Endothelial cell of hepatic sinusoid (primary cell): ENCODE data around the gene VPS39.

ENCODE experiments used
- in situ Hi-C: cut with HindIII; loops from 2 replicates; pipeline ENCODE4 v1.10.0; 2017; ENCODE audit warnings: low sequenced_read_pairs

Gene VPS39

GRCh38 chr15:42199126-42199525, 9.0 kb downstream of the VPS39 start:
- in situ Hi-C loops = no loop called here

GRCh38 chr15:42198516-42198915, 9.6 kb downstream of the VPS39 start:
- in situ Hi-C loops = no loop called here

DNA sequence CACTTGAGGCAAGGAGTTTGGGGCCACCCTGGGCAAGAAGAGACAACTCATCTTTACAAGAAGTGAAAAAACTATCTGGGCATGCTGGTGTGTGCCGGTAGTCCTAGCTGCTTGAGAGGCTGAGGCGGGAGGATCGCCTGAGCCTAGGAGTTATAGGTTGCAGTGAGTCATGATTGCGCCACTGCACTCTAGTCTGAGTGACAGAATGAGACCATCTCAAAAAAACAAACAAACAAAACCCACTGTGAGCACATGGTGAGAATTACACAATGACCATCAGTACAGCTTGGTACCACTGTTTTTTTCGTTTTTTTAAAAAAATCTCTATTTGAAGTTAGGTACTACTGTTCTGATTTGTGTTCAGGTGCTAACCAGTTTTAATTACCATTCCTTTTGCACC, 13.6 kb downstream of the VPS39 start:
- in situ Hi-C loops = no loop called here

DNA sequence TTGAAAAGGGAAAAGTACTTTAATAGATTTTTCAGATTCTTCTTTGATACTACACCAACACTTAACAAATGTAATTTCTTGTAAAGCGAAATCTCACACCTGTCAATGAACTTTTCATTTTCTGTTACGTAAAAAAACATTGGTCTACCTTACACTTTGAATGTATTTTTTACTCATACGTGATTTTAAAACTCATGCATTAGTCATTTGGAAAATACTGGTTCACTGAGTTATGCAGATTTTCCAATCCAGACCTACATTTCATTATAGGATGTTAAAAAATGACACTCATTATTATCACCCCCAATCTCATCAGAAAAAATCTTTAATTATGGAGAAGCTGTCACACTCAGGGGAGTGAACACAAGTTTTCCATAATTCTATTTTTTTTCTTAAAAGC, 14.7 kb downstream of the VPS39 start:
- in situ Hi-C loops = no loop called here

DNA sequence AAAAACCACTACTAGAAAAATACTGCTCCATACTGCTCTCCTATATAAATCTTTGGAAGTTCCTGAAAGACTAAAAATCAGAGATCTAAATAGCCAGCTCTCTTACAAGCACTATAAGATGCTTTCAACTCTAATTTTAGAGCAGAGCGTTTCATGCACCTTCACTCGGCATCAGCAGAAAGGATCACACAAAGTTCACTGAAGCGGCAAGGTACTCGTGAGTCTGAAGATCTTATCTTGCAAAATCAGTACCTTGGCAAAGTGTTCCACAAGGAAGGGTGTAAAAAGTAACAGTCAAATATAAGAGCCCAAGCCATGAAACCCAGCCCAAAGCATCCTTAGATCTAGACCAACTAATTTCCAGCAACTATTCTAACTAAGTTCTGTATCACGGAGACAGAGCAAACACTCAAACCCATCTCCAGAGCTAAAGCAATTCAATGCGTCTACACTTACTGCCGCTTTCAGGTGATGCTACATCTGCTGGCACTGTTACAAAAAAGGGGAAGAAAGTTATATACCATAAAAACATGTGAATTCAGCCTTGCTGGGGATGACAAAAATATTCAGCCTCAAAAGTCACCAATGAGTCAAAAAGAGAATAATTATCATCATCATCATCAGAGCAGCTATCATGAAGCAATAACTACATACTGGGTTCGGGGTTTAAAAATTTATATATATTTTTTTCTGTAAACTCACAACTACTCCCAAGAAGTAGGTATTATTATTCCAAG, 16.3 kb downstream of the VPS39 start:
- in situ Hi-C loops = no loop called here

GRCh38 chr15:42190370-42190769, 17.7 kb downstream of the VPS39 start:
- in situ Hi-C loops = no loop called here

GRCh38 chr15:42185801-42186200, 22.3 kb downstream of the VPS39 start:
- in situ Hi-C loops = no loop called here

- in situ Hi-C loops = no loop called here
Measured at GRCh38 chr15:42184736-42185135, 23.4 kb downstream of the VPS39 start.

- in situ Hi-C loops = no loop called here
Measured at GRCh38 chr15:42184296-42184695, 23.8 kb downstream of the VPS39 start.

GRCh38 chr15:42182961-42183360, 25.1 kb downstream of the VPS39 start:
- in situ Hi-C loops = no loop called here

- in situ Hi-C loops = no loop called here
Measured at GRCh38 chr15:42182328-42182886, 25.7 kb downstream of the VPS39 start.

- in situ Hi-C loops = no loop called here
Measured at GRCh38 chr15:42178056-42178455, 30.0 kb downstream of the VPS39 start.

- in situ Hi-C loops = no loop called here
Measured at GRCh38 chr15:42175671-42176070, 32.4 kb downstream of the VPS39 start.

DNA sequence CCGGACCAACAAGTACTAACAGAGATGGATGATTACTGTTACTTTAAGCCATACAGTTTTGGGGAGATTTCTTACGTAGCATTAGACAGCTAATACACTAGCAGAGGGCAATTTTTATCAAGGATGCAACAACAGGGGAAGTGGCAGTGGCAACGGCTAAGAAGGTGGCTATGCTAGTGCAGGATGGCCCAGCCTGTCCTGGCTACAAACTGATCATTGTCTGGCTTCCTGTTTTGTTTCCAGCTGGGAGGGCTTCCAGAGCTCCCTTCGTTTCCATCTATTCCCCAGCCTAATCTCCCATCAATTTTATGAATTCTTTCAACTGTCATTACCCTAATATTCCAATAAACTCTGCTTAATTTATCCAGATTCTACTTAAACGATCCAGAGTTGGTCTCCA, 35.6 kb downstream of the VPS39 start:
- in situ Hi-C loops = no loop called here

- in situ Hi-C loops = no loop called here
Measured at GRCh38 chr15:42171795-42172194, 36.3 kb downstream of the VPS39 start.

DNA sequence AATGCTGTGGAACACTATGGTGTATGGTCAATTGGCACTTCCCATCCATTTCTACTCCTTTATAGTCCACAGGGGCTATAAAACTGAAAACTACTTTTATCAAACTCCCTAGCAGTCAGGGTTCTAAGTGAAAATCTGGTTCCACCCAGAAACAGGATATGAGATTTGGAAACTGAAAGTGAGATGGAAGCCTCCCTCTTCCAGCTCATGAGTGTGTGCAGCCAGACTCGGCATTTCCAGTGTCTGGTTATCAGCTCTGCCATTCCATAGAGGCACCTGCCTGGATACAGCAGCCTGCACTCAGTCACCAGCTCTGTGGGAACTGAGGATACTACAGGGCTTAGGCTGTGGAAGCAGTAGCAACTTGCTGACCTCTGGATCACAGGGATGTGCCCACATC, 37.0 kb downstream of the VPS39 start:
- in situ Hi-C loops = no loop called here

GRCh38 chr15:42166225-42166940, 41.7 kb downstream of the VPS39 start:
- in situ Hi-C loops = no loop called here

GRCh38 chr15:42165106-42165505, 43.0 kb downstream of the VPS39 start:
- in situ Hi-C loops = no loop called here

- in situ Hi-C loops = no loop called here
Measured at GRCh38 chr15:42163947-42164550, 44.1 kb downstream of the VPS39 start.

DNA sequence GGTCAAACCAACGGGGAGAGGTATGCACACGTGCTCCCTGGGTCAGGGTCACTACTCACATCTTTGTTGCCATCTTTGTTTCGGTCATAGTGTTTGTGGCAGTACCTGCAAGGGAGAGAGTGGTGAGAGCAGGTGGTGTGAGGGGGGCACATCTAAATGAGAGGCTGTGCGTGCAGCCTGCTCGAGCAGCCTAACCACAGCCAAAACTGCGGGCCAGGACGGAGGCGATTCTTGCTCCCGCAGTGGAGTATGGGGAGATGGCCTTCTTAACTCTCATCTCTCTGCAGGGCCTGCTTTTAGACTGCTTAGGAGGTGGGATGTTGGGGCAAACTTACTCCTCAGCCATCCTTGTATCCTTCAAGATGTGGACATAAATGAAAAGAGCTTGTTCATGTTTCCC, 44.8 kb downstream of the VPS39 start:
- in situ Hi-C loops = no loop called here

DNA sequence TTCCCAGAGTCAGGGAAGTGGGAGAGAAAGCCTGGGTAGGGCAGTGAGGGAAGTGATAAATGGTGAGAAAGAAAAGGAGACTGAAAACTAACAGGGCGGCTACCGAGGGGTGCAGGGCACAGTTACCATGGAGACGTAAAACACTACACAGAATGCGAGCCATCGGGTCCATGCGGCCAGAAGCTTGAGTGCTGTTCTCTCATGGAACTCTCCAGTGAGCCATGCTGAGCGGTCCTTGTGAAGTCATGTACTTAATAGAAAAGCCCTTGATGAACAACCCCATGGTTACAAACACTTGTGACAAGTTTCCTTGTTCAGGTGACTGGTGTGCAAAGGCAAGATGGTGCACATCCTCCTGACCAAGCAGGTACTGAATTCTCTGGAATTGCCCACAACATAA, 48.0 kb downstream of the VPS39 start:
- in situ Hi-C loops = no loop called here
